HEK293 (cell line): ENCODE results near the gene PRPF4.
"Not testable (repeated sequence)": the region's sequence is repeated elsewhere in the genome, so short reads cannot be mapped to it uniquely, and the experiment has no call there.

Experiments
- GLI2 ChIP-seq: fragments of 450-650 bp; formaldehyde crosslinking; IDR thresholded peaks from 2 replicates; pipeline ENCODE4; 2017; ENCODE audit warnings: missing biosample characterization, missing genetic modification characterization, low read depth, borderline replicate concordance
- MYNN ChIP-seq: fragments of 450-650 bp; formaldehyde crosslinking; IDR thresholded peaks from 2 replicates; pipeline ENCODE4 v1.5.1; 2016; ENCODE audit warnings: missing biosample characterization, missing genetic modification characterization, borderline replicate concordance
- YY1 ChIP-seq: fragments of 450-650 bp; formaldehyde crosslinking; IDR thresholded peaks from 2 replicates; pipeline ENCODE4 v1.5.1; 2018; ENCODE audit warnings: missing biosample characterization, missing genetic modification characterization
- YY2 ChIP-seq: fragments of 450-650 bp; formaldehyde crosslinking; IDR thresholded peaks from 2 replicates; pipeline ENCODE4 v1.5.1; 2016; ENCODE audit warnings: missing biosample characterization, missing genetic modification characterization
- ZFP3 ChIP-seq: fragments of 450-650 bp; formaldehyde crosslinking; IDR thresholded peaks from 2 replicates; pipeline ENCODE4 v1.5.1; 2016; ENCODE audit warnings: low read depth, missing biosample characterization, missing genetic modification characterization
- ZFP41 ChIP-seq: fragments of 450-650 bp; formaldehyde crosslinking; IDR thresholded peaks from 2 replicates; pipeline ENCODE4 v1.5.1; 2016; ENCODE audit warnings: missing biosample characterization, missing genetic modification characterization, borderline replicate concordance
- ZNF404 ChIP-seq: fragments of 450-650 bp; formaldehyde crosslinking; IDR thresholded peaks from 2 replicates; pipeline ENCODE4 v1.5.1; 2017; ENCODE audit warnings: missing biosample characterization, missing genetic modification characterization
- ZNF501 ChIP-seq: fragments of 450-650 bp; formaldehyde crosslinking; IDR thresholded peaks from 2 replicates; pipeline ENCODE4 v1.5.1; 2016; ENCODE audit warnings: missing biosample characterization, missing genetic modification characterization
- TF ChIP-seq, protein P1 (sequence below): fragments of 450-650 bp; formaldehyde crosslinking; IDR thresholded peaks from 2 replicates; pipeline ENCODE4 v1.5.1; 2016; ENCODE audit warnings: missing biosample characterization, missing genetic modification characterization, low read depth
- TF ChIP-seq, protein P2 (sequence below): fragments of 450-650 bp; formaldehyde crosslinking; IDR thresholded peaks from 2 replicates; pipeline ENCODE4 v1.5.1; 2016; ENCODE audit warnings: missing biosample characterization, missing genetic modification characterization
- TF ChIP-seq, protein P3 (sequence below): fragments of 450-650 bp; formaldehyde crosslinking; IDR thresholded peaks from 2 replicates; pipeline ENCODE4 v1.5.1; 2016; ENCODE audit warnings: missing biosample characterization, missing genetic modification characterization
- TF ChIP-seq, protein P4 (sequence below): fragments of 450-650 bp; formaldehyde crosslinking; IDR thresholded peaks from 2 replicates; pipeline ENCODE4 v1.5.1; 2016; ENCODE audit warnings: missing biosample characterization, missing genetic modification characterization
- TF ChIP-seq, protein P5 (sequence below): fragments of 450-650 bp; formaldehyde crosslinking; IDR thresholded peaks from 2 replicates; pipeline ENCODE4 v1.5.1; 2016; ENCODE audit warnings: missing biosample characterization, missing genetic modification characterization
- TF ChIP-seq, protein P6 (sequence below): fragments of 450-650 bp; formaldehyde crosslinking; optimal IDR thresholded peaks from 2 replicates; pipeline ENCODE3; 2016; ENCODE audit warnings: missing biosample characterization, mild to moderate bottlenecking, missing genetic modification characterization

DNA sequence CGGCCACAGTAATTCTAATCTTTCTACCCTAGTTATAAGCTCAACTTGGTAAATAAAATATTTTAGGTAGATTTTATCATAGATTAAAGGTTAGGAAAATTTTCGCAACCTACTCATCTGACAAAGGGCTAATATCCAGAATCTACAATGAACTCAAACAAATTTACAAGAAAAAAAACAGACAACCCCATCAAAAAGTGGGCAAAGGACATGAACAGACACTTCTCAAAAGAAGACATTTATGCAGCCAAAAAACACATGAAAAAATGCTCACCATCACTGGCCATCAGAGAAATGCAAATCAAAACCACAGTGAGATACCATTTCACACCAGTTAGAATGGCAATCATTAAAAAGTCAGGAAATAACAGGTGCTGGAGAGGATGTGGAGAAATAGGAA, 25.8 kb upstream of the PRPF4 start:
- TF ChIP-seq, protein P1, sequence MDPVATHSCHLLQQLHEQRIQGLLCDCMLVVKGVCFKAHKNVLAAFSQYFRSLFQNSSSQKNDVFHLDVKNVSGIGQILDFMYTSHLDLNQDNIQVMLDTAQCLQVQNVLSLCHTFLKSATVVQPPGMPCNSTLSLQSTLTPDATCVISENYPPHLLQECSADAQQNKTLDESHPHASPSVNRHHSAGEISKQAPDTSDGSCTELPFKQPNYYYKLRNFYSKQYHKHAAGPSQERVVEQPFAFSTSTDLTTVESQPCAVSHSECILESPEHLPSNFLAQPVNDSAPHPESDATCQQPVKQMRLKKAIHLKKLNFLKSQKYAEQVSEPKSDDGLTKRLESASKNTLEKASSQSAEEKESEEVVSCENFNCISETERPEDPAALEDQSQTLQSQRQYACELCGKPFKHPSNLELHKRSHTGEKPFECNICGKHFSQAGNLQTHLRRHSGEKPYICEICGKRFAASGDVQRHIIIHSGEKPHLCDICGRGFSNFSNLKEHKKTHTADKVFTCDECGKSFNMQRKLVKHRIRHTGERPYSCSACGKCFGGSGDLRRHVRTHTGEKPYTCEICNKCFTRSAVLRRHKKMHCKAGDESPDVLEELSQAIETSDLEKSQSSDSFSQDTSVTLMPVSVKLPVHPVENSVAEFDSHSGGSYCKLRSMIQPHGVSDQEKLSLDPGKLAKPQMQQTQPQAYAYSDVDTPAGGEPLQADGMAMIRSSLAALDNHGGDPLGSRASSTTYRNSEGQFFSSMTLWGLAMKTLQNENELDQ, result not testable (repeated sequence)
- not testable (repeated sequence) for TF ChIP-seq ZNF501, YY2, ZFP3, GLI2, ZNF404, ZFP41, YY1, MYNN (tag by site-specific recombination)
- TF ChIP-seq, protein P2, sequence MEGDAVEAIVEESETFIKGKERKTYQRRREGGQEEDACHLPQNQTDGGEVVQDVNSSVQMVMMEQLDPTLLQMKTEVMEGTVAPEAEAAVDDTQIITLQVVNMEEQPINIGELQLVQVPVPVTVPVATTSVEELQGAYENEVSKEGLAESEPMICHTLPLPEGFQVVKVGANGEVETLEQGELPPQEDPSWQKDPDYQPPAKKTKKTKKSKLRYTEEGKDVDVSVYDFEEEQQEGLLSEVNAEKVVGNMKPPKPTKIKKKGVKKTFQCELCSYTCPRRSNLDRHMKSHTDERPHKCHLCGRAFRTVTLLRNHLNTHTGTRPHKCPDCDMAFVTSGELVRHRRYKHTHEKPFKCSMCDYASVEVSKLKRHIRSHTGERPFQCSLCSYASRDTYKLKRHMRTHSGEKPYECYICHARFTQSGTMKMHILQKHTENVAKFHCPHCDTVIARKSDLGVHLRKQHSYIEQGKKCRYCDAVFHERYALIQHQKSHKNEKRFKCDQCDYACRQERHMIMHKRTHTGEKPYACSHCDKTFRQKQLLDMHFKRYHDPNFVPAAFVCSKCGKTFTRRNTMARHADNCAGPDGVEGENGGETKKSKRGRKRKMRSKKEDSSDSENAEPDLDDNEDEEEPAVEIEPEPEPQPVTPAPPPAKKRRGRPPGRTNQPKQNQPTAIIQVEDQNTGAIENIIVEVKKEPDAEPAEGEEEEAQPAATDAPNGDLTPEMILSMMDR (tag by site-specific recombination), result not testable (repeated sequence)
- TF ChIP-seq, protein P3, sequence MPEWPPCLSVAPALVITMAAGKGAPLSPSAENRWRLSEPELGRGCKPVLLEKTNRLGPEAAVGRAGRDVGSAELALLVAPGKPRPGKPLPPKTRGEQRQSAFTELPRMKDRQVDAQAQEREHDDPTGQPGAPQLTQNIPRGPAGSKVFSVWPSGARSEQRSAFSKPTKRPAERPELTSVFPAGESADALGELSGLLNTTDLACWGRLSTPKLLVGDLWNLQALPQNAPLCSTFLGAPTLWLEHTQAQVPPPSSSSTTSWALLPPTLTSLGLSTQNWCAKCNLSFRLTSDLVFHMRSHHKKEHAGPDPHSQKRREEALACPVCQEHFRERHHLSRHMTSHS (tag by site-specific recombination), result not testable (repeated sequence)
- TF ChIP-seq, protein P4, sequence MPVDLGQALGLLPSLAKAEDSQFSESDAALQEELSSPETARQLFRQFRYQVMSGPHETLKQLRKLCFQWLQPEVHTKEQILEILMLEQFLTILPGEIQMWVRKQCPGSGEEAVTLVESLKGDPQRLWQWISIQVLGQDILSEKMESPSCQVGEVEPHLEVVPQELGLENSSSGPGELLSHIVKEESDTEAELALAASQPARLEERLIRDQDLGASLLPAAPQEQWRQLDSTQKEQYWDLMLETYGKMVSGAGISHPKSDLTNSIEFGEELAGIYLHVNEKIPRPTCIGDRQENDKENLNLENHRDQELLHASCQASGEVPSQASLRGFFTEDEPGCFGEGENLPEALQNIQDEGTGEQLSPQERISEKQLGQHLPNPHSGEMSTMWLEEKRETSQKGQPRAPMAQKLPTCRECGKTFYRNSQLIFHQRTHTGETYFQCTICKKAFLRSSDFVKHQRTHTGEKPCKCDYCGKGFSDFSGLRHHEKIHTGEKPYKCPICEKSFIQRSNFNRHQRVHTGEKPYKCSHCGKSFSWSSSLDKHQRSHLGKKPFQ (tag by site-specific recombination), result not testable (repeated sequence)
- TF ChIP-seq, protein P5, sequence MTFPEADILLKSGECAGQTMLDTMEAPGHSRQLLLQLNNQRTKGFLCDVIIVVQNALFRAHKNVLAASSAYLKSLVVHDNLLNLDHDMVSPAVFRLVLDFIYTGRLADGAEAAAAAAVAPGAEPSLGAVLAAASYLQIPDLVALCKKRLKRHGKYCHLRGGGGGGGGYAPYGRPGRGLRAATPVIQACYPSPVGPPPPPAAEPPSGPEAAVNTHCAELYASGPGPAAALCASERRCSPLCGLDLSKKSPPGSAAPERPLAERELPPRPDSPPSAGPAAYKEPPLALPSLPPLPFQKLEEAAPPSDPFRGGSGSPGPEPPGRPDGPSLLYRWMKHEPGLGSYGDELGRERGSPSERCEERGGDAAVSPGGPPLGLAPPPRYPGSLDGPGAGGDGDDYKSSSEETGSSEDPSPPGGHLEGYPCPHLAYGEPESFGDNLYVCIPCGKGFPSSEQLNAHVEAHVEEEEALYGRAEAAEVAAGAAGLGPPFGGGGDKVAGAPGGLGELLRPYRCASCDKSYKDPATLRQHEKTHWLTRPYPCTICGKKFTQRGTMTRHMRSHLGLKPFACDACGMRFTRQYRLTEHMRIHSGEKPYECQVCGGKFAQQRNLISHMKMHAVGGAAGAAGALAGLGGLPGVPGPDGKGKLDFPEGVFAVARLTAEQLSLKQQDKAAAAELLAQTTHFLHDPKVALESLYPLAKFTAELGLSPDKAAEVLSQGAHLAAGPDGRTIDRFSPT, result not testable (repeated sequence)
- TF ChIP-seq, protein P6, sequence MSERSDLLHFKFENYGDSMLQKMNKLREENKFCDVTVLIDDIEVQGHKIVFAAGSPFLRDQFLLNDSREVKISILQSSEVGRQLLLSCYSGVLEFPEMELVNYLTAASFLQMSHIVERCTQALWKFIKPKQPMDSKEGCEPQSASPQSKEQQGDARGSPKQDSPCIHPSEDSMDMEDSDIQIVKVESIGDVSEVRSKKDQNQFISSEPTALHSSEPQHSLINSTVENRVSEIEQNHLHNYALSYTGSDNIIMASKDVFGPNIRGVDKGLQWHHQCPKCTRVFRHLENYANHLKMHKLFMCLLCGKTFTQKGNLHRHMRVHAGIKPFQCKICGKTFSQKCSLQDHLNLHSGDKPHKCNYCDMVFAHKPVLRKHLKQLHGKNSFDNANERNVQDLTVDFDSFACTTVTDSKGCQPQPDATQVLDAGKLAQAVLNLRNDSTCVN (tag by site-specific recombination), result not testable (repeated sequence)
